ENCODE data around the gene EDC3. TPM values are rescaled to one million over a fixed set of nuclear protein-coding genes. Genes with fewer than 3 reads are reported as not detected.
A peak's percentile ranks its signal among the peaks of the same experiment; 100 is the strongest.

EDC3 gene
- total RNA-seq, 1 donor from 2014 or later = 58.4 TPM

DNA sequence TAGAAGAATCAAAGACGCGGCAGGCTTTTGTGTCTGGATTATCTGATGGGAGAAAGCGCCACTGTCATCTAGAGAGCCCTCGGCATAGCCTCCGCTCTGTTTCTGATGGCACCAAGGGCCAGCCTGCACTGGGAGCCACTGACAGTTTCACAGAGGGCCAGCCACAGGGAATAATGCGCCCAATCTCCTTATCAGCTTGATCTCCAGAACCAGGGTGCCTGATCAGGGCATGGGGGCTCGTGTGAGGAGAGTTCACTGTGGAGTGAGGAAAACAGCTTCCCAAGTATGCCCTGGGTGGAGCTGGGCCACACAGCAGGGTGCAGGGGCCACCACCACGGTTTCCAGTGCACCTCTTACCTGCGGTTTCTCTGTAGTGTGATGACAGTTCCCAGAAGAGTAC lies 110.0 kb downstream of the EDC3 start:
- H3K36me3 Mint-ChIP-seq (ENCODE audit: low read depth) = peaks cover 32% of the 10 kb centered on the region
- H3K27ac Mint-ChIP-seq = no peak overlapping the region
- H3K4me1 Mint-ChIP-seq (ENCODE audit: low read depth) = peaks cover 11% of the 10 kb centered on the region
- intact Hi-C loops (cut with micrococcal nuclease) = no loop called here
- no peak for DNase-seq (ENCODE audit: low spot score)
- H3K4me3 Mint-ChIP-seq = no peak overlapping the region
- H3K9me3 Mint-ChIP-seq = no peaks in the 10 kb centered on the region
- H3K27me3 Mint-ChIP-seq (ENCODE audit: insufficient read depth) = no peaks in the 10 kb centered on the region

DNA sequence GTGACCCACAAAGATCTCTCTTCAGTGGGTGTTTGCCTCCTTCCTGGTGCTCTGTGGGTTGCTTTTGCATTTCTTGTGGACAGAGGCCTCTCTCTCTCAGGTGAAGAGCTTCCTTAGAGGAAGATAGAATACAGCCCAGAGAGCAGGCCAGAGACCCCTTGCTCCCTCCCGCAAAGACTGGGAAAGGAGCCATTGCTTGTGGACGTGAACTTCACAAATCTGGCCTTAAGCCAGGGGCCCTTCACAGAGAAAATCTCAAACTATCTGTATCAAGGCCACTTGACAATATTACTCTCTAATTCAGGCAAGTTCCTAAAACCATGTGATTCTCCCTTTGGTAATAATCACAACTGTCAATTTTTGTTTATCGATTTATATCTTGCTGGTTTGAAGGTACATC lies 110.6 kb downstream of the EDC3 start:
- no peak overlapping the region for H3K4me3 Mint-ChIP-seq
- peaks cover 26% of the 10 kb centered on the region for H3K36me3 Mint-ChIP-seq (ENCODE audit: low read depth)
- no peaks in the 10 kb centered on the region for H3K27me3 Mint-ChIP-seq (ENCODE audit: insufficient read depth)
- intact Hi-C loops (cut with micrococcal nuclease) = no loop called here
- DNase-seq (ENCODE audit: low spot score) = no peak
- no peak overlapping the region for H3K27ac Mint-ChIP-seq
- peaks cover 11% of the 10 kb centered on the region for H3K4me1 Mint-ChIP-seq (ENCODE audit: low read depth)
- H3K9me3 Mint-ChIP-seq = no peaks in the 10 kb centered on the region

DNA sequence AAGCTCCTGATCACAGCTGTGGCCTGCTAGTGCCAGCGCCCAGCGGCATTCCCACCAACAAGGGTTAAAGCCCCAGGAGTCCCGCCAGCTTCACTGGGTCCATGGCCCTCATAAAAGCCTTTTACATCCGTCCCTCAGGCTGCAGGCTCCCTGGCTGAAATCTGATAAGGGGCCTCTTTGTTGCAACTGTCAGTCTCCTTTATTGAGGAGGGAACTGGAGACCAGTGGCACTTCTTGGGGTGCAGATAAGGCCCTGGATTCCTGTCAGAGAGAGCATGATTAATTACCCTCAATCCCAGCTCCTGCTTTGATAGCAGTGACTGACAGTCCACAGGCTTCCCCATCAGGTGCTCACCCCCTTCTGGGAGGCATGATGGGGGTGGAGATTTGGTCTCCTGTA lies 111.0 kb downstream of the EDC3 start:
- Mint-ChIP-seq H3K27ac (peak overlapping the region; percentile 14), H3K4me3 (no peak overlapping the region), H3K36me3 (ENCODE audit: low read depth) (peaks cover 23% of the 10 kb centered on the region), H3K4me1 (ENCODE audit: low read depth) (peaks cover 11% of the 10 kb centered on the region), H3K9me3 (no peaks in the 10 kb centered on the region), H3K27me3 (ENCODE audit: insufficient read depth) (no peaks in the 10 kb centered on the region)
- intact Hi-C loops (cut with micrococcal nuclease) = no loop called here
- no peak for DNase-seq (ENCODE audit: low spot score)

DNA sequence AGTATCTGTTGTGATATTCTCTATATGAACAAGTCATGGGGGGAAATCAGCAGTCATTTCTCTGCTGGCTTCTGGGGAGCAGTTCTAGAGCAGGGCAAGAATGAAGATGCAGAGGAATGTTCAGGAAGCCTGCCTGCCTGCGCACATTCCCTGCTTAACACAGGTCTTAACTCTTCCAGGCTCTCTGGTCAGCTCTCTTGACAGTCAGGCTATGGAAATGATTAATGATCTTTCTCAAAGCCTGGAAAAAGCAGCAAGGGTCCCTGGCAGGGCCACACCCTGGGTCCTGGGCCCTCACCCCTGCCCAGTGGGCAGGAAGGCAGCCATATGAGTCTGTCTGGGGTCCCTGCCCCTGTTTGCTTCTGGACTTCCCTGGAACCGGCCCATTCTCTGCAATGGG lies 111.6 kb downstream of the EDC3 start:
- no peaks in the 10 kb centered on the region for H3K27me3 Mint-ChIP-seq (ENCODE audit: insufficient read depth)
- no peaks in the 10 kb centered on the region for H3K9me3 Mint-ChIP-seq
- DNase-seq (ENCODE audit: low spot score) = no peak
- intact Hi-C loops (cut with micrococcal nuclease) = no loop called here
- H3K36me3 Mint-ChIP-seq (ENCODE audit: low read depth) = peaks cover 25% of the 10 kb centered on the region
- no peak overlapping the region for H3K27ac Mint-ChIP-seq
- H3K4me1 Mint-ChIP-seq (ENCODE audit: low read depth) = peaks cover 11% of the 10 kb centered on the region
- H3K4me3 Mint-ChIP-seq = no peak overlapping the region

Other genes with a start within 250 kb of the EDC3 start
- gene UBL7, start 234.9 kb downstream of the EDC3 start, total RNA-seq = 55.4 and 56.0 TPM in 2 replicates
- gene ARID3B, start 154.8 kb downstream of the EDC3 start, total RNA-seq = 48.8 and 53.6 TPM in 2 replicates
- gene CLK3, start 80.2 kb downstream of the EDC3 start, total RNA-seq = 103 and 107 TPM in 2 replicates
- gene CYP1A1, start 29.5 kb upstream of the EDC3 start, total RNA-seq = 0.29 and 0.37 TPM in 2 replicates
- not detected in 2 replicates for gene CYP1A2, start 52.8 kb upstream of the EDC3 start, total RNA-seq
- gene CSK, start 86.1 kb upstream of the EDC3 start, total RNA-seq = 348 and 362 TPM in 2 replicates
- gene LMAN1L, start 116.8 kb upstream of the EDC3 start, total RNA-seq = 0.75 and 0.93 TPM in 2 replicates
- 0.17 and 0.29 TPM in 2 replicates for gene CPLX3, start 130.6 kb upstream of the EDC3 start, total RNA-seq
- 52.1 and 52.4 TPM in 2 replicates for gene ULK3, start 147.1 kb upstream of the EDC3 start, total RNA-seq
- 93.7 and 103 TPM in 2 replicates for gene SCAMP2, start 177.3 kb upstream of the EDC3 start, total RNA-seq
- gene MPI, start 194.0 kb upstream of the EDC3 start, total RNA-seq = 57.7 and 62.8 TPM in 2 replicates
- gene FAM219B, start 210.8 kb upstream of the EDC3 start, total RNA-seq = 72.6 and 73.2 TPM in 2 replicates
- gene COX5A, start 242.0 kb upstream of the EDC3 start, total RNA-seq = 273 and 290 TPM in 2 replicates

Data from activated T-helper 1 cell treated with anti-CD3 and anti-CD28 coated beads, Interleukin-12 subunit alpha, Interleukin-12 subunit beta, Interleukin-2, Interleukin-4 antibody, amounts not matched to agents 30 ng/mL and 10 ng/mL and 1 ng/mL, durations not matched to agents 14 hours and 24 hours and 36 hours (primary cell).